Gastroesophageal sphincter (tissue), 4 donors: ENCODE results near the gene SYNE1. TPM values are rescaled to one million over a fixed set of nuclear protein-coding genes. Genes with fewer than 3 reads are reported as not detected.

ENCODE experiments used
- ATAC-seq: fragments of 150-250 bp; one replicate; pipeline ENCODE4 v1.9.1; 2016; ENCODE audit warnings: mild to moderate bottlenecking, moderate library complexity
- H3K27ac ChIP-seq, 4 donors: fragments of 200-600 bp; sonication (generic) in 3 of 4; 1 replicate in 3 of 4; 2 replicates in 1 of 4; pipeline ENCODE4 v1.5.1; 2016 to 2019
- H3K27me3 ChIP-seq: fragments of 200-600 bp; sonication (generic); one replicate; pipeline ENCODE4 v1.5.1; 2019
- H3K36me3 ChIP-seq, 2 donors: fragments of 200-600 bp; sonication (generic); one replicate each; pipeline ENCODE4 v1.5.1; 2019; ENCODE audit warnings: control low read depth in 1 of 2
- H3K4me1 ChIP-seq, 3 donors: fragments of 200-600 bp; sonication (generic); 1 replicate in 2 of 3; 2 replicates in 1 of 3; pipeline ENCODE4 v1.5.1; 2016 to 2019; ENCODE audit warnings: control low read depth in 2 of 3
- H3K4me3 ChIP-seq, 2 donors: fragments of 200-600 bp; sonication (generic); one replicate each; pipeline ENCODE4 v1.5.1; 2019; ENCODE audit warnings: mild to moderate bottlenecking in 1 of 2, moderate library complexity in 1 of 2
- H3K9me3 ChIP-seq, 3 donors: fragments of 200-600 bp; sonication (generic); one replicate each; pipeline ENCODE4 v1.5.1; 2017 to 2019; ENCODE audit warnings: control low read depth in 2 of 3
- EP300 ChIP-seq: sonication (generic); formaldehyde crosslinking; IDR thresholded peaks from one replicate; pipeline ENCODE4 v1.6.1; 2017; ENCODE audit warnings: antibody characterized with exemption, mild to moderate bottlenecking
- POLR2A ChIP-seq, 2 donors: fragments of 450-650 bp; IDR thresholded peaks; one replicate each; pipeline ENCODE4 v1.6.1; 2017; ENCODE audit warnings: antibody characterized with exemption in 2 of 2, mild to moderate bottlenecking in 2 of 2, moderate library complexity in 1 of 2
- POLR2AphosphoS5 ChIP-seq: sonication (generic); formaldehyde crosslinking; IDR thresholded peaks from one replicate; pipeline ENCODE4 v1.6.1; 2017; ENCODE audit warnings: antibody characterized with exemption
- WGBS, 2 donors: methylation state at CpG; one replicate each; pipeline ENCODE4 v1.1.5; 2018; ENCODE audit warnings: low coverage in 1 of 2; 5-methylcytosine and 5-hydroxymethylcytosine counted together
- total RNA-seq, 4 donors: library from RNA; depleted of rRNA; stranded (reverse); fragments of >200 nt; gene quantifications; one replicate each; pipeline ENCODE4 v1.1.0, GENCODE V29; 2016
- TF ChIP-seq, protein P1 (sequence below), 4 experiments: fragments of 200-600 bp in 2 of 4; fragments of 450-650 bp in 2 of 4; sonication (generic) in 1 of 4; IDR thresholded peaks; one replicate each; pipeline ENCODE4 v1.5.1; 2017 to 2019; ENCODE audit warnings: antibody characterized with exemption in 4 of 4, mild to moderate bottlenecking in 2 of 4, moderate library complexity in 2 of 4

SYNE1 gene
- total RNA-seq, 4 donors from 2014 or later: 160 to 268 (median 215) TPM

DNA sequence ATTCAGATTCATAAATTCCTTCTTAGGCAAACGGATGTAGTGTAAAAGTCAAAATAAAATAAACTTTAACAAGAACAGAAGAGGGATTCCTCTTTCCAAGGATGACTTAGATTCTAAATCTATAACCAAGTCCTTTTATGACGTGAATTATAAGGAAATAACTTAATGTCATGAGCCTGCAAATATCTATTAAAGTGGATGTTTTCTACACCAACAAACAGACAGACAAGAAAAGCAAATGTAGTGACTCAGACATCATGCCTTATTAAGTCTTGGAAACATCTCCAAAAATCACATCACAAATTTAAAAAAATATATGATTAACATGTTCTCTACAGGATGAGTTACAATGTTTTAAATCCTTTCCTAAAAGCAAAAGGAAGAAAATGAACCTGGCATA, 432.6 kb downstream of the SYNE1 start:
- no peak for ATAC-seq
- H3K4me3 ChIP-seq: no peak overlapping the region
- no peaks in the 10 kb centered on the region for H3K9me3 ChIP-seq
- TF ChIP-seq POLR2AphosphoS5 (no peak), EP300 (no peak), POLR2A (IDR thresholded peaks at IDR 0.05) (no peak)
- TF ChIP-seq, protein P1, sequence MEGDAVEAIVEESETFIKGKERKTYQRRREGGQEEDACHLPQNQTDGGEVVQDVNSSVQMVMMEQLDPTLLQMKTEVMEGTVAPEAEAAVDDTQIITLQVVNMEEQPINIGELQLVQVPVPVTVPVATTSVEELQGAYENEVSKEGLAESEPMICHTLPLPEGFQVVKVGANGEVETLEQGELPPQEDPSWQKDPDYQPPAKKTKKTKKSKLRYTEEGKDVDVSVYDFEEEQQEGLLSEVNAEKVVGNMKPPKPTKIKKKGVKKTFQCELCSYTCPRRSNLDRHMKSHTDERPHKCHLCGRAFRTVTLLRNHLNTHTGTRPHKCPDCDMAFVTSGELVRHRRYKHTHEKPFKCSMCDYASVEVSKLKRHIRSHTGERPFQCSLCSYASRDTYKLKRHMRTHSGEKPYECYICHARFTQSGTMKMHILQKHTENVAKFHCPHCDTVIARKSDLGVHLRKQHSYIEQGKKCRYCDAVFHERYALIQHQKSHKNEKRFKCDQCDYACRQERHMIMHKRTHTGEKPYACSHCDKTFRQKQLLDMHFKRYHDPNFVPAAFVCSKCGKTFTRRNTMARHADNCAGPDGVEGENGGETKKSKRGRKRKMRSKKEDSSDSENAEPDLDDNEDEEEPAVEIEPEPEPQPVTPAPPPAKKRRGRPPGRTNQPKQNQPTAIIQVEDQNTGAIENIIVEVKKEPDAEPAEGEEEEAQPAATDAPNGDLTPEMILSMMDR (IDR thresholded peaks at IDR 0.05): no peak
- no peaks in the 10 kb centered on the region for H3K27me3 ChIP-seq
- WGBS, 2 donors: 35 to 47% methylated on average over 2 of the region's 2 CpGs
- H3K27ac ChIP-seq: no peak overlapping the region
- no peaks in the 10 kb centered on the region for H3K4me1 ChIP-seq
- H3K36me3 ChIP-seq: peaks cover 19 to 91% of the 10 kb centered on the region in 2 donors

DNA sequence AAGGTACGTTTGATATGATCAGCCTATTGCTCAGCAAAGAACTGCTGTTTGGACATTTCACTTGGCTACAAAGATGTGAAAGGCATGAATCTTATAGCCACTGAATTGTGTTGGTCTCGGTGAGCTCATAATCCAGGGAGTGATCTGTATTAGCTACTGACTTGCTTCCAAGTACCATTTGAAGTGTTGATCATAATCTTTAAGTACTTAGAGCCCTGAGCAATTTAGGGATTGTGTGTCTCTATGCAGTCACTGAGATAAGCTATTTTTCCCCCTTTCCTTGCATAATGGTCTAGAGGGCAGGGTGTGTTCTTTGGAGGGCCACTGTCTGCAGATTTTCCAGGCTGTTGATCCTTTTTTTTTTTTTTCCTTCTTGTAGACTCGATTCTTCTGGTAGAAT, 436.0 kb downstream of the SYNE1 start:
- TF ChIP-seq, protein P1 (IDR thresholded peaks at IDR 0.05): no peak
- no peak for TF ChIP-seq EP300
- TF ChIP-seq POLR2AphosphoS5: no peak
- no peak for ATAC-seq
- WGBS, 2 donors: 60 to 63% methylated on average over 3 of the region's 3 CpGs
- Histone ChIP-seq H3K4me1 (no peaks in the 10 kb centered on the region), H3K27ac (no peak overlapping the region), H3K36me3 (peaks cover 11 to 85% of the 10 kb centered on the region in 2 donors), H3K9me3 (no peaks in the 10 kb centered on the region), H3K27me3 (no peaks in the 10 kb centered on the region), H3K4me3 (no peak overlapping the region)

DNA sequence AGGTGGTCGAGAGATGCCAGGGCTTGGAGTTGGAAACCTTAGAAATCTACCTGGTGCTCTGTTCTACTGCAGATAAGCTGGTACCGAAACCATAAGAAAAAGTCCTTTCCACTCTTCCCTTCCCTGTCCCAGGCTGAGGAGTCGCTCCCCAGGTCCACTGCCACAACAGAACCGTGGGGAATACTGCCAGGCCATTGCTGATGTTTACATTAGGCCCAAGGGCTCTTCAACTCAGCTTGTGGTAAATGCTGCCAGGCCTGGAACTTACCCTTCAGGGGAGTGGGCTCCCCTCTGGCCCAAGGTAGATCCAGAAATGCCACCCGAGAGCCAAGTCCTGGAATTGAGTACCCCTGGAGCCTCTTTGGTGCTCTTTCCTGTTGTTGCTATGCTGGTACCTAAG, 441.3 kb downstream of the SYNE1 start:
- no peaks in the 10 kb centered on the region for H3K9me3 ChIP-seq
- ATAC-seq: no peak
- no peak overlapping the region for H3K4me3 ChIP-seq
- no peak overlapping the region for H3K27ac ChIP-seq
- 76% methylated on average over 4 of the region's 5 CpGs; no CpG with 5 or more reads in 1 of the 2 donors for WGBS, 2 donors
- no peak for TF ChIP-seq POLR2A (IDR thresholded peaks at IDR 0.05)
- TF ChIP-seq, protein P1 (IDR thresholded peaks at IDR 0.05): no peak
- no peak for TF ChIP-seq POLR2AphosphoS5
- no peak for TF ChIP-seq EP300
- H3K27me3 ChIP-seq: no peaks in the 10 kb centered on the region
- no peaks in the 10 kb centered on the region for H3K4me1 ChIP-seq
- peaks cover 2 to 53% of the 10 kb centered on the region in 2 donors for H3K36me3 ChIP-seq

DNA sequence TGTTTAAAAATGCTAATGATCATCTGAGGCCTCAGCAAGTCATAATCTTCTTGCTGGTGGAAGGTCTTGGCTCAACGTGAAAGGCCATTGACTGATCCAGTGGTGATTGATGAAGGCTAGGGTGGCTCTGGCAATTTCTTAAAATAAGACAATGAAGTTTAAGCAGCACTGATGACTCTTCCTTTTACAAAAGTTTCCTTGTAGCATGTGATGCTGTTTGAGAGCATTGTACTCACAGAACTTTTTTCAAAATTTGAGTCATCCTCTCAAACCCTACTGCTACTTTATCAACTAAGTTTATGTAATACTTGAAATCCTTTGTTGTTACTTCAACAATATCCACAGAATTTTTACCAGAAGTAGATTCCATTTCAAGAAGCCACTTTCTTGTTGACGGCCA, 447.4 kb downstream of the SYNE1 start:
- H3K4me1 ChIP-seq: no peaks in the 10 kb centered on the region
- no peaks in the 10 kb centered on the region for H3K9me3 ChIP-seq
- WGBS, 2 donors: 63 to 81% methylated on average over 2 of the region's 2 CpGs
- peaks cover 0 to 42% of the 10 kb centered on the region in 2 donors for H3K36me3 ChIP-seq
- ATAC-seq: no peak
- no peak overlapping the region for H3K27ac ChIP-seq
- H3K4me3 ChIP-seq: no peak overlapping the region
- TF ChIP-seq POLR2AphosphoS5 (no peak), POLR2A (IDR thresholded peaks at IDR 0.05) (no peak), EP300 (no peak)
- TF ChIP-seq, protein P1 (IDR thresholded peaks at IDR 0.05): no peak
- no peaks in the 10 kb centered on the region for H3K27me3 ChIP-seq

DNA sequence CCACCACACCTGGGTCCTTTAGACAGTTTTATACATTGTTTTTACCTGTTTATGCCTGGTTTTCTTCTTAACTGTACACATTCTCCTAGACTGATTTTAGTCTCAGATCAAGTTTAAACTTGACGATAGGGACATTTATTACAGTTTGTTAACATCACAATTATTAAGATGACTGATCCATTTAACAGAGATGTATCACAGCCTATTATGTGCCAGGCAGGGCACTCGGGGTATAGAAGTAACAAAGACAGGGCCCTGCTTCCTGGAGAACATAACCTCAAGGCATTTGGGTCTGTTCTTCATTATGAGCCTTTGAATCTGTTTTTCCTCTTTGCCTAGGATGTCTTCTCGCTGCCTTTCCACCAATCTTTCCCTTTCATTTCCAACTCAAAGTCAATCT, 449.2 kb downstream of the SYNE1 start:
- no peak for ATAC-seq
- H3K27me3 ChIP-seq: no peaks in the 10 kb centered on the region
- H3K36me3 ChIP-seq: peaks cover 0 to 49% of the 10 kb centered on the region in 2 donors
- 80 to 90% methylated on average over 3 of the region's 3 CpGs for WGBS, 2 donors
- H3K4me1 ChIP-seq: no peaks in the 10 kb centered on the region
- TF ChIP-seq POLR2A (IDR thresholded peaks at IDR 0.05) (no peak), EP300 (no peak), POLR2AphosphoS5 (no peak)
- TF ChIP-seq, protein P1 (IDR thresholded peaks at IDR 0.05): no peak
- H3K9me3 ChIP-seq: no peaks in the 10 kb centered on the region
- no peak overlapping the region for H3K4me3 ChIP-seq
- no peak overlapping the region for H3K27ac ChIP-seq
